HG03342 (cell line): ENCODE measurements around the gene SPSB1.

Experiments used
- ATAC-seq: cut with Tn5 transposase; IDR thresholded peaks from one replicate; pipeline ENCODE4 v1.9.1; 2021; ENCODE audit warnings: mild to moderate bottlenecking, moderate library complexity; ENCODE audit not compliant: unreplicated experiment

SPSB1 gene

DNA sequence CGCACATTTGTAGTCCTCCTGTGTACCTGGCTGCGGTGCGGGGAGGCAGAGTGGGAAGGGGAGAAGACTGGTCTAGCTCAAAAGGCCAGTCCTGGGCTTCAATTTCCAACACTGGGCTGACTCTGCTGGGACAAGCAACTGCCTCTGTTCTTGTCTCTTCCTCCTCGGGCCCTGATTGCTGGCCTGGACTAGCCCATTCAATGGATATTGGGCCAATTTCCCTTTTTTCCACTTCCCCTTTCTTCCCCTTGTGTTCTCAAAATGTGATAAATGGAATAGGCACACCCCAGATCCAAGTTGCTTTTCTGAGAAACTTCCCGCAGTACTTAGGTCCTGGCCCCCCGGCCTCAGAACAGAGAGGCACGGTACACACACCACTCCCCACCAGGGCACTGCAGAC, 48.2 kb downstream of the SPSB1 start:
- ATAC-seq, result no peak

DNA sequence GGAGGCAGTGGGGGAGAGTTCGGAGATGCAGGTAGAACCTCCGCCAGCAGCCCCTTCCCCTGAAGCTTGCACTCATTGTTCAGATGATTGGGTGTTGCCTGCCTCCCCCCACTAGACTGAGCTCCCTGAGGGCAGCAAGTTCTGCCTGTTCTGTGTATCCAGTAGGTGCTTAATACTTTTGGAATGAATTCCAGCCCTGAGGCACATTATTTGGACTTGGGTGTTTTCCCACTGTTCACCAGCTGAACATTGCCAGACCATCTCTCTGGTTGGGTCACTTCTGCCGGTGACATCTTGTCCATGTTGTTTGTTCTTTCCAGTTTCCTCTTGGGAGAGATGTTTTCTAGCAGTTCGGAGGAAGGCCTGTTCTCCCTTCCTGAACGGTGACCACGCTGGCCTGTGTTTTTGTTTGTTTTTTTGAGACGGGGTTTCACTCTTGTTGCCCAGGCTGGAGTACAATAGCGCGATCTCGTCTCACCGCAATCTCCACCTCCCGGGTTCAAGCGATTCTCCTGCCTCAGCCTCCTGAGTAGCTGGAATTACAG, 48.7 kb downstream of the SPSB1 start:
- no peak for ATAC-seq

GRCh38 chr1:9343269-9343668, 50.6 kb downstream of the SPSB1 start:
- no peak for ATAC-seq

GRCh38 chr1:9344426-9345200, 51.9 kb downstream of the SPSB1 start:
- no peak for ATAC-seq

DNA sequence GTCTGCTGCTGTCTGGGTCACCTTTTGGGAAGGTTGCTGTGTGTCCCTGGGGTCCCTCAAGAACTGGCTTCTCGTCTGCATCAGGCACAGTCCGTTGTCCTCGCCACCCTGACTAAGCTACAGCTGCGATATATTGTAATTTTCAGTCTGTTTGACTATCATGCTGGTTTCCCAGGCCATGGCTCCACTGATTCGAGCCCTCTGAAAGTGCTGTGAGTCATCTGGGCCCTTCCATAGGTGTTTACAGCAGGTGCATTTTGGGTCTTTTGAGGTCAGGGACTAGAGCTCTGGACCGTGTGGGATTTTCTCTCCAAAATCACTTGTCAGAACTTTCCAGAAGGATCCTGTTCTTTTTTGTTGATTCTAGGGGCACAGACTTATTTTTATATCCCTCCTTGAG, 52.8 kb downstream of the SPSB1 start:
- ATAC-seq, result no peak

GRCh38 chr1:9345922-9346321, 53.2 kb downstream of the SPSB1 start:
- ATAC-seq, result no peak

DNA sequence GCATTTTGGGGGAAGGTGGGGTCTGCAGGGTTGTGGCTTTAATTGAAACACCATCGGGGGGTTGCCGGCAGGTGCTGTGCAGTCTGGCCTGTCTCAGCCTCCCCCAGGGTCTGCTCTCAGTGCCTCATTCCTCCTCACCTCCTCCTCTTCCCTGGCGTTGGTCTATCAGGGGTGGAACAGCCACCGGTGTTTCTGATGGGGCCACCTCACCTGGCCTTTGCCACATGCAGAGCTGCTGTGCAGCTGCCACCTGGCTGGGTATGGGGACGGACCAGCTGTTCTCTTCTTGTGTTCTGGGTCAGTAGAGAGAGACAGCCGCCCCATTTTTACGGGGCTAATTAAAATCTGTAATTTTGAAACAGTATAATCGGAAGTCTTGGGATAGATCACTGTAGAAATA, 53.9 kb downstream of the SPSB1 start:
- no peak for ATAC-seq

DNA sequence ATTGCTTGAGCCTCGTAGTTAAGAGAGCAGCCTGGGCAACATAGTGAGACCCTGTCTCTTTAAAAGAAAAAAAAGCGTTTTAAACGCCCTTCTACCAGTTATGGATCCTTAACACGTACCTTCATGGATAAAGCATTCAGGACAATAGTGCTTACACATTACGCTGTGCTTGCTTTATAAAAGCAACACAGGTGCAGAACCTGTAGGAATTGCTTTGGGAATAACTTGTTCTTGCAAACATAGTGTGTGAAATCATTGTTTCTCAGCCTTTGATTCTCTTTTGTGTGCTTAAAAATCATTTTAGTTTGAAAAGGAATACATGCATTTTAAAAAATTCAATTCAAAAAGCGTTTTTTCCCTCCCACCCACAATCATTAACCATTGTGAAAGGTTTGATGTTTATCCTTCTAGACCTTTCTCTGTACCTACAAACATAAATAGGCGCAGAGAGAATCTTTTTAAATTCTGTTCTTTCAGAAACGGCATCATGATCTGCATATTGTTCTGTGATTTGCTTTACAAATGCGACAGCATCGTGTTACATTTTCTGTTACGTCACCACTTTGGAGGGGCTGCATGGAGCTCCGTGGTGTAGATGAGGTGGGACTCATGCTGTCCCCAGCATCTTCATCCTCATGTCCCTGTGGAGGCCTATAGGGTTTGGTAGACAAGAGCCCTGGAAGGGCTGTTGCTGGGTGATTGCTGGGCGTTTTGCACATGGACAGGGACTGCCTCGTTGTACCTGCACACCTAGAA, 54.6 kb downstream of the SPSB1 start:
- no peak for ATAC-seq

GRCh38 chr1:9349331-9349851, 56.7 kb downstream of the SPSB1 start:
- no peak for ATAC-seq

- no peak for ATAC-seq
Measured at GRCh38 chr1:9350013-9350908, 57.6 kb downstream of the SPSB1 start.

- ATAC-seq, result no peak
Measured at GRCh38 chr1:9350960-9351359, 58.3 kb downstream of the SPSB1 start.

- ATAC-seq, result no peak
Measured at GRCh38 chr1:9351654-9352271, 59.1 kb downstream of the SPSB1 start.

GRCh38 chr1:9352377-9353134, 59.9 kb downstream of the SPSB1 start:
- ATAC-seq, result no peak

DNA sequence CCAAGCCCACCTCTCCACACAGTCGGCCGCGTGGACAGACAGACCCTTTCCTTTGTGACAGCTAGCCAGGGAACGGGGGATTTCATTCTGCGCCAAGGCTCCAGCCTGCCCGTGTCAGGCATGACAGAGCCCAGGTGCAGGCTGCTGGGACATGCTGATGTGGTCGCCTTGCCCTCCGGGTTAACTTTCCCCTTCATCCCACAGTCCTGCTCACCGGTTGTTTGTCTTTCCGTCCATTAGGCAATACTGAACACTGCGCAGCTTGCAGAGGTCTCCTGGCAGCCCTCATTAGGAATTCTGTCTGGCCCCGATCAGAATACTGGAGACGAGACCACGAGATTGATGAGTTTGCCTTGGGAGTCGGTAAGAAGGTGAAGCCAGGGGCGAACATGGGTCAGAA, 62.8 kb downstream of the SPSB1 start:
- ATAC-seq, result no peak

DNA sequence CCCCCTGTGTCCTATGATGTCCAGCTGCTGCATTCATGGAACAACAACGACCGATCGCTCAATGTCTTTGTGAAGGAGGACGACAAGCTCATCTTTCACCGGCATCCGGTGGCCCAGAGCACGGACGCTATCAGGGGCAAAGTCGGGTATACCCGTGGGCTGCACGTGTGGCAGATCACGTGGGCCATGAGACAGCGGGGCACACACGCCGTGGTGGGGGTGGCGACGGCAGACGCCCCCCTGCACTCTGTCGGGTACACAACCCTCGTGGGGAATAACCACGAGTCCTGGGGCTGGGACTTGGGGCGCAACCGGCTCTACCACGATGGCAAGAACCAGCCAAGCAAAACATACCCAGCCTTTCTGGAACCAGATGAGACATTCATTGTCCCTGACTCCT, 63.3 kb downstream of the SPSB1 start:
- ATAC-seq, result no peak

DNA sequence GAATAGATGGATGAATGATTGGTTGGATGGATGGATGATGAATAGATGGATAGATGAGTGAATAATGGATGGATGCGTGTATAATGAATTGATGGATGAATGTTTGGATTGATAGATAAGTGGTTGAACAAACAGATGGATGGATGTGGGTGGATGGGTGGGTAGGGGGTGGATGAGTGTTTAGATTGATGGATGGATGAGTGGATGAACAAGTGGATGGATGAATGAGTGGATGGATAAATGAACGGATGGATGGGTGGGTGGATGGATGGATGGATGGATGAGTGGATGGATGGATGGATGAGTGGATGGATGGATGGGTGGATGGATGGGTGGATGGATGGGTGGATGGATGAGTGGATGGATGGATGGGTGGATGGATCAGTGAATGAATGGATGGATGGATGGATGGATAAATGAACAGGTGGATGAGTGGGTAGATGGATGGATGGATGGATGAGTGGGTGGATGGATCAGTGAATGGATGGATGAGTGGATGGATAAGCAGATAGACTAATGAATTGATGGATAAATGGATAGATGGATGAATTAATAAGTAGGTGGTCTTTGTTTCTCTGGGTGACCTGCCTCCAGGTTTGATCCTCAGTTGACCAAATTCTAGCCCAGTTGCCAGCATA, 64.3 kb downstream of the SPSB1 start:
- ATAC-seq, result no peak

GRCh38 chr1:9357958-9358357, 65.3 kb downstream of the SPSB1 start:
- no peak for ATAC-seq

- ATAC-seq, result no peak
Measured at GRCh38 chr1:9360371-9361064, 67.8 kb downstream of the SPSB1 start.
